GM23338 (cell line): Measurements from ENCODE around the gene ANKRD30BL. TPM values are rescaled to one million over a fixed set of nuclear protein-coding genes. Genes with fewer than 3 reads are reported as not detected.
A peak's percentile ranks its signal among the peaks of the same experiment; 100 is the strongest.
"Not testable (repeated sequence)": the region's sequence is repeated elsewhere in the genome, so short reads cannot be mapped to it uniquely, and the experiment has no call there.

Experiments used
- ATAC-seq: fragments of 200-7000 bp; cut with Tn5 transposase; 3 replicates; pipeline ENCODE4 v1.9.1; 2020
- DNase-seq: peaks from one replicate; pipeline ENCODE4 v3.0.0-alpha.2; 2015; ENCODE audit warnings: low spot score
- H2AFZ ChIP-seq: fragments of 200-600 bp; sonication (generic); 2 replicates; pipeline ENCODE4 v1.8.0; 2016; ENCODE audit warnings: antibody characterized with exemption, mild to moderate bottlenecking, moderate library complexity
- H3F3A ChIP-seq: fragments of 200-600 bp; sonication (generic); replicated peaks from 2 replicates; pipeline ENCODE4 v1.8.0; 2017; ENCODE audit warnings: antibody characterized with exemption, mixed run types, low read depth
- H3K27ac ChIP-seq: fragments of 200-600 bp; sonication (generic); 2 replicates; pipeline ENCODE4 v1.6.1; 2016; ENCODE audit warnings: low read depth
- H3K27me3 ChIP-seq: fragments of 200-600 bp; sonication (generic); 2 replicates; pipeline ENCODE4 v1.8.0; 2016; ENCODE audit warnings: mild to moderate bottlenecking, mixed run types, moderate library complexity; ENCODE audit not compliant: insufficient read depth
- H3K36me3 ChIP-seq: fragments of 200-600 bp; sonication (generic); 2 replicates; pipeline ENCODE4 v1.8.0; 2016; ENCODE audit warnings: mild to moderate bottlenecking; ENCODE audit not compliant: insufficient read depth
- H3K4me1 ChIP-seq: fragments of 200-600 bp; sonication (generic); 2 replicates; pipeline ENCODE4 v1.8.0; 2016; ENCODE audit warnings: mild to moderate bottlenecking, moderate library complexity; ENCODE audit not compliant: insufficient read depth
- H3K4me2 ChIP-seq: fragments of 200-600 bp; sonication (generic); 2 replicates; pipeline ENCODE4 v1.7.1; 2017; ENCODE audit warnings: mixed run types
- H3K4me3 ChIP-seq: fragments of 200-600 bp; sonication (generic); 2 replicates; pipeline ENCODE4 v1.6.1; 2016; ENCODE audit warnings: mixed run types
- H3K79me2 ChIP-seq: fragments of 200-600 bp; sonication (generic); replicated peaks from 2 replicates; pipeline ENCODE4 v1.8.0; 2017; ENCODE audit warnings: mild to moderate bottlenecking; ENCODE audit not compliant: insufficient read depth
- H3K9me2 ChIP-seq: fragments of 200-600 bp; sonication (generic); 2 replicates; pipeline ENCODE4 v1.8.0; 2017; ENCODE audit not compliant: insufficient read depth
- H4K20me1 ChIP-seq: fragments of 200-600 bp; sonication (generic); replicated peaks from 2 replicates; pipeline ENCODE4 v1.8.0; 2017; ENCODE audit warnings: mild to moderate bottlenecking; ENCODE audit not compliant: insufficient read depth
- H3K27ac Mint-ChIP-seq: 2 replicates; pipeline ENCODE4 v1.8.0; 2020; ENCODE audit warnings: inconsistent platforms, mild to moderate bottlenecking, moderate library complexity, mixed read lengths
- H3K27me3 Mint-ChIP-seq: 3 replicates; pipeline ENCODE4 v1.8.0; 2022; ENCODE audit warnings: low read depth, mild to moderate bottlenecking, moderate library complexity, mixed read lengths, inconsistent platforms; ENCODE audit not compliant: insufficient read depth, poor library complexity
- H3K36me3 Mint-ChIP-seq: 3 replicates; pipeline ENCODE4 v1.8.0; 2021; ENCODE audit warnings: low read depth, mild to moderate bottlenecking, inconsistent platforms, moderate library complexity, mixed read lengths
- H3K4me1 Mint-ChIP-seq: 3 replicates; pipeline ENCODE4 v1.8.0; 2020; ENCODE audit warnings: mild to moderate bottlenecking, inconsistent platforms, mixed read lengths
- H3K4me3 Mint-ChIP-seq: 3 replicates; pipeline ENCODE4 v1.8.0; 2021; ENCODE audit warnings: moderate library complexity, mild to moderate bottlenecking, inconsistent platforms, mixed read lengths
- H3K9me3 Mint-ChIP-seq: 3 replicates; pipeline ENCODE4 v1.8.0; 2020; ENCODE audit warnings: moderate library complexity, mild to moderate bottlenecking, inconsistent platforms, mixed read lengths
- polyA plus RNA-seq: library from polyadenylated mRNA; unstranded; fragments of >200 nt; fragmentation: Nextera tagmentation; extraction: Ambion mirVana; gene quantifications from 2 replicates; pipeline ENCODE4 v1.2.1, GENCODE V29; 2016
- small RNA-seq: library from RNA; depleted of rRNA; stranded (forward); fragments of <200 nt; gene quantifications from one replicate; pipeline ENCODE3, GENCODE V24; 2014; ENCODE audit warnings: low replicate concordance
- total RNA-seq: library from RNA; depleted of rRNA; stranded (reverse); fragments of >200 nt; shearing (Covaris generic); gene quantifications from 2 replicates; pipeline ENCODE4 v1.2.3, GENCODE V29; 2014
- TF ChIP-seq, protein P1 (sequence below), 2 experiments: fragments of 200-600 bp in 1 of 2; sonication (generic) in 1 of 2; conservative IDR thresholded peaks; 2 replicates each; pipeline versions ENCODE4 v1.5.1 to v1.6.1; 2016 to 2017; ENCODE audit warnings: antibody characterized with exemption in 2 of 2, low read depth in 2 of 2, mild to moderate bottlenecking in 2 of 2, moderate library complexity in 1 of 2

ANKRD30BL gene
- total and polyA plus RNA-seq, 2 experiments from 2014 or later, result 0.17 to 0.23 TPM

DNA sequence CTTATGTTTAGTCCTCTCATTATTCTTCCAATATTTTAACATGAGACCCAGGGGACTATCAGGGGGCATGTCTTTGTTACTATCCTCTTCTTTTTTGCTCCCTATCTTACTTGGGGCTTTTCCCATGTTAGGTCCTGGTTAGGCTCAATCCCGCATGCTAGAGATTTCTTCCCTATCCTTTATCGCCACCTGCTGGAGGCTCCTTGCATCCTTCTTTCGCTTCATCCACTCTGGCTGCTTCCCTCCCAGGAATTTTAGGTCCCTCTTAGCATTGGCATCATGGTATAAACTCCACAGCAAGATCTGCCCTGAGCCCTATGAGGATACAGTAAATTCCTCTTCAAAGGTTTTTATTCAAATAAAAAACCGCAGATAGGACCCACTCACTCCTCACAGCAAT is 15.0 kb downstream of the ANKRD30BL start:
- H3K27me3 Mint-ChIP-seq, H3K9me2 ChIP-seq, H3K4me2 ChIP-seq, ATAC-seq, H3K36me3 ChIP-seq, H3K4me1 Mint-ChIP-seq, H4K20me1 ChIP-seq, H3K27ac Mint-ChIP-seq, H3K4me3 Mint-ChIP-seq, H3K4me3 ChIP-seq, H3K4me1 ChIP-seq, H3K27ac ChIP-seq, H3F3A ChIP-seq, H3K27me3 ChIP-seq, H3K79me2 ChIP-seq, H3K9me3 Mint-ChIP-seq, H2AFZ ChIP-seq, H3K36me3 Mint-ChIP-seq: not testable (repeated sequence)
- peak; percentile 86 for DNase-seq
- TF ChIP-seq, protein P1, sequence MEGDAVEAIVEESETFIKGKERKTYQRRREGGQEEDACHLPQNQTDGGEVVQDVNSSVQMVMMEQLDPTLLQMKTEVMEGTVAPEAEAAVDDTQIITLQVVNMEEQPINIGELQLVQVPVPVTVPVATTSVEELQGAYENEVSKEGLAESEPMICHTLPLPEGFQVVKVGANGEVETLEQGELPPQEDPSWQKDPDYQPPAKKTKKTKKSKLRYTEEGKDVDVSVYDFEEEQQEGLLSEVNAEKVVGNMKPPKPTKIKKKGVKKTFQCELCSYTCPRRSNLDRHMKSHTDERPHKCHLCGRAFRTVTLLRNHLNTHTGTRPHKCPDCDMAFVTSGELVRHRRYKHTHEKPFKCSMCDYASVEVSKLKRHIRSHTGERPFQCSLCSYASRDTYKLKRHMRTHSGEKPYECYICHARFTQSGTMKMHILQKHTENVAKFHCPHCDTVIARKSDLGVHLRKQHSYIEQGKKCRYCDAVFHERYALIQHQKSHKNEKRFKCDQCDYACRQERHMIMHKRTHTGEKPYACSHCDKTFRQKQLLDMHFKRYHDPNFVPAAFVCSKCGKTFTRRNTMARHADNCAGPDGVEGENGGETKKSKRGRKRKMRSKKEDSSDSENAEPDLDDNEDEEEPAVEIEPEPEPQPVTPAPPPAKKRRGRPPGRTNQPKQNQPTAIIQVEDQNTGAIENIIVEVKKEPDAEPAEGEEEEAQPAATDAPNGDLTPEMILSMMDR (conservative IDR thresholded peaks at IDR 0.05; ENCODE audit: low read depth in 2 of 2), result peak; percentile 67 to 73

Small RNA genes lying within 50 kb of the gene (small RNA-seq; reads per million reads assigned to genes)
- not detected for gene RNU6-1132P
